ENCODE measurements around the gene FLG2. TPM values are rescaled to one million over a fixed set of nuclear protein-coding genes. Genes with fewer than 3 reads are reported as not detected.

Gene FLG2
- polyA plus RNA-seq (2012; ENCODE audit: insufficient read depth, insufficient read length) = not detected

GRCh38 chr1:152359906-152360305 lies at the start of gene FLG2:
TSS of gene FLG2 (minus strand) at chr1:152360006. CDS start at chr1:152358884, 1,122 bp downstream.
- H3K4me3 ChIP-seq (ENCODE audit: low read length) = no peak within 1 kb of the TSS
- no peak for DNase-seq (ENCODE audit: low read depth, low spot score)

- no peak overlapping the region for H3K4me3 ChIP-seq (ENCODE audit: low read length)
- no peak for DNase-seq (ENCODE audit: low read depth, low spot score)
These were observed 48.9 kb upstream of the FLG2 start for GRCh38 chr1:152408664-152409063.

DNA sequence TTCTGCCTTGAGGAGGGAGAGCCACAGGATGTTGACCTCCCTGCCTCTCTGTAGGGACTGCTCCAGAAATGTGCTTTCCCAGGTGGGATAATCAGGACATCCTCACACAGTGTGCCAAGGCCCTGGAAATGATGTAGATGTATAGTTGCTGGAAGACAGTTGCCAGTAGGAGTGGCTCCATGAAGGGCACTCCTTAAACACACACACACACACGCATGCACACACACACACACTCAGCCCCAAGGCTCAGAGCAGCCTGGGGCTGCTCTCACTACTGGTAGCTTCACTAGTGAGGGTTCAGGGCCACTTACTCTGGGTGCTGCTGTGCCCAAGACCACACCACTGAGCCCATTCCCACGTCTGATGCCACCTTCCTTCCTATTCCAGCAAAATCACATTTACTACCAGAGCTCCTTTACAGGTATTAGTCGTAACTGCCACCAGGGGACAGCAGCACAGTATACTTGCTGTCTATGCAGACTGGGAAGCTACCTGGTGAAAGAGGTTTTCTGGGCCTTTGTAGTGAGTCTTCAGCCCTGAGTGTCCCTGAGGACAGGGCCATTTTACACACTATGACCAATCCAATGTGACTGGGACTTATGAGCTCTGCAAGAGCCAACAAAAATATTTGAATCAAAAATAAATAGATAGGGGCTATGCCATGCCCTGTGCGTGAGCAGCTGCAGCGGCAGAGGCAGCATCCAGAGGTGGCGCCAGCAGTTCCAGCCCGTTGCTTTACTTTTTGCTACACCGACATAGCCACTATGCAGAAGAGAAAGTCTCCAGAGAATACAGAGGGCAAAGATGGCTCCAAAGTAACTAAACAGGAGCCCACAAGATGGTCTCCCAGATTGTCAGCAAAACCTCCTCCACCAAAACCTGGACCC lies 39.2 kb upstream of the FLG2 start:
- DNase-seq (ENCODE audit: low read depth, low spot score) = peak; percentile 24
- H3K4me3 ChIP-seq (ENCODE audit: low read length) = no peak overlapping the region

GRCh38 chr1:152397474-152397873 lies 37.7 kb upstream of the FLG2 start:
- no peak for DNase-seq (ENCODE audit: low read depth, low spot score)
- H3K4me3 ChIP-seq (ENCODE audit: low read length) = no peak overlapping the region

DNA sequence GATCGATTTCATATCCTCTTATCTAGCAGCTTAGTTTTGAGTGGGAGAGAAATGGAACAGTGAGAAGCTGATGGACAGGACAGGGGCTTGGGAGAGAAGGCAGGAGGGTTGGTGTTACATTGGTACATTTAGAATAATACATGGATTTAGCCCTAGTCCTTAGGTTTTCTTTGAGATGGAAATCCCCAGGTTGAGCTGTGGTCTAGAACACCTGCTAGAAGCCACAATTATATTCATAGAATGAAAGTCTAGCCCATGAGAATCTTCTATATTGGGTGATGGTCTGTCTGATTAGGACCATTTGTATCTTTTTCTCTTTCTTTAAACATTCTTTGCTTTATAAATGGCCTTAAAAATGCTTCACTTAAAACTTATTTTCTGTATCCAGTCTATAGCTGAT lies 34.3 kb upstream of the FLG2 start:
- DNase-seq (ENCODE audit: low read depth, low spot score) = peak; percentile 22
- no peak overlapping the region for H3K4me3 ChIP-seq (ENCODE audit: low read length)

GRCh38 chr1:152392909-152393308 lies 33.1 kb upstream of the FLG2 start:
- no peak overlapping the region for H3K4me3 ChIP-seq (ENCODE audit: low read length)
- DNase-seq (ENCODE audit: low read depth, low spot score) = peak; percentile 99

DNA sequence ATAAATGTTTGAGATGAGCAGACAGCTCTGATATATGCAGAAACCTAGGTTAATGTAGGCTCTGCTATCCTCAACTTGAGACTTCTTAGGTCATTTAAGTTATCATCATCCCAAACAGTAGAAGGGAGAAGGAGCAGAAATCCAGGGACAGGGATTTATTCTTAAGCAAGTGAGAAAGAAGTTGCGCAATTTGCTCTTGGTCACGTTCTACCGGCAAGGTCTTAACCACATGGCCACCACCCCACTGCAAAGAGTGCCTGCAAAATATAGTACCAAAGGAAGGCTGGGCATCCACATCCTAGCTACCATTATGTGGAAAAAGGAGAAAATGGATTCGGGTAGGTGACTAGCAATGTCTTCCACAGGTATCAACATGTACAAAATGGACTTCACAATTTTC lies 29.1 kb upstream of the FLG2 start:
- H3K4me3 ChIP-seq (ENCODE audit: low read length) = no peak overlapping the region
- DNase-seq (ENCODE audit: low read depth, low spot score) = no peak

DNA sequence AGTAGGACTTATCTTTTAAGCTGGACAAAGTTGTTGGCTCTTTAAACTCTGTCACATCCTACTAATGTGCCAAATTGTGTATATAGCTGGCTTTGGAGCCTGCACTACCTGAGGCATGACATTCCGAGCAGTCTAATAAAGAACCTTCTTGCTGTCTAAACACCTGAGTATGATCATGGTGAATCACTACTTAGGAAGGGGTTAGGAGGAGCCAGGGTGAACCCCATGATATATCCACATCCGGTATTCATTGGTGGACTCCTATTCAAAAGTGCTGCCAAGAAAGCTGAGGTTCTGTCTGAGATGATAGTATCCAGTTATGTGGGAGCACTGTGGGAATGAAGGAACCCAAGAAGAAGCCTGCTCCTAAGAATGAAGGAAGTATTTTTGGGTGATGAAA lies 27.1 kb upstream of the FLG2 start:
- DNase-seq (ENCODE audit: low read depth, low spot score) = no peak
- no peak overlapping the region for H3K4me3 ChIP-seq (ENCODE audit: low read length)

DNA sequence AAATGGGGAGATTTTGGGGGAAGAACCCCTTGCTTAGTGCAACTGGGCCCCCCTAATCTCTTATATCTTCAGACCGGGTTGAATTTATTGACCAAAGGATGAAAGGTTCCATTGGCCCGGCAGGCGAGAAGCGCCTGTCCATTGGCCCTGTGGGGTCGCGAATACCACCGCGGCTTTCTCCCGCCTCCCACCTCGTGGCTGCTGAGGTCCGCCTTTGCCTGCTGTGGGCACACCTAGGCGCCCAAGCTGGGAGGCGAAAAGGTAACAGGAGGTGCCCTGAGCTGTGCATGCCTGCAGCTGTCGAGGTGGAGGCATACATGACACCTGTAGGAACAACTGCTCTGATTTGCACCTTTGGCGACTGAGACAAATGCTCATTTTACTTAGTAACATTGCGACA lies 21.1 kb upstream of the FLG2 start:
- no peak overlapping the region for H3K4me3 ChIP-seq (ENCODE audit: low read length)
- no peak for DNase-seq (ENCODE audit: low read depth, low spot score)

DNA sequence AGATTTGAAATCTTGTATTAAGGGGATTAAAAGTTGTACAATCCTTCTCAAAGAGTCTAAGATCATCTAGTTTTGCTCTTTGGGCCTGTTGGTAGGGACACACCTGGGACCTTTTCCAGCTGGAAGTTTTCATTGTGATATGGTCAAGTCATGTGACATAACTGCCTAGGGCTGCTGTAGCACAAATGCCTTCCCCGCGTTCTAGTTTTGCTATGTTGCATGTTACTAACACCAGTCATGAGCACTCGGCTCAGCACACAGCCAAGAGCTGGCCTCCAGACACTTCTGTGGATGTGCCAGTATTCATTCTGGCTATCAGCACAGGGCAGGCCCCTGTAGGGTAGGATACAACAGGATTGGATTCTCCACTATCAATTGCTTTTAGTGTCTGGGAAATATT lies 14.6 kb upstream of the FLG2 start:
- DNase-seq (ENCODE audit: low read depth, low spot score) = no peak
- H3K4me3 ChIP-seq (ENCODE audit: low read length) = no peak overlapping the region

DNA sequence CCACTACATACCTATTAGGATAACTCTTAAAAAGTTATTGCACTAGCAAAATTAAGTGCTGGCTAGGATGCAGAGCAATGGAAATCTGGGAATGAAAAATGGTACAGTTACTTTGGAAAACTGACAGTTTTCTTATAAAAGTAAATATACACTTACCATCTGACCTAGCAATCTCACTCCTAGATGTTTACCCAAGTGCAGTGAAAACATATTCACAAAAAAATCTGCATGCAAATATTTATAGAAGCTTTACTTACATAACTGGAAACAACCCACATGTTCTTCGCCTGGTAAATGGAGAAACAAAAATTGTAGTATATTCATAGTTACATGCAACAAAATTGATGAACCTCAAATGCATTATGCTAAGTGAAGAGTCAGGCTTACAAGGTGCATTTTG lies 12.9 kb upstream of the FLG2 start:
- no peak for DNase-seq (ENCODE audit: low read depth, low spot score)
- H3K4me3 ChIP-seq (ENCODE audit: low read length) = no peak overlapping the region

DNA sequence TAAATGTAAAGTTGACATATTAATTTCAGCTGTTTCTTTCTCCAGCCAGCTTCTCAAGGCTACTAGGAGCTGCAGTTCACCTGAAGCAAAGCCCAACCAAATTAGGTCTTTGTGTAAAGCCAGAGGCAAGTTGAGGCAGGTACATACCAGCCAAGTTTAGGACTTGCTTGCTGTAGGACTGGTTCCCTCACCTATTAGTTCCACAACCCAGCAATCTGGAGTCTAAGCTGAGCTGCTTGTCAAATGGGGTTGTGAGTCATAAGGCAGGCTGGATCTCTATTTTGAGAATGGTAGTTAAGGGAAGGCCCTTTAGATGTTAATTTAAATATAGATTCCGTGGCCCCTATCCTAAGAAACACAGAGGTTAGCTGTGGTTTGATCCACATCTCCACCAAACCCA lies 7.6 kb upstream of the FLG2 start:
- no peak overlapping the region for H3K4me3 ChIP-seq (ENCODE audit: low read length)
- no peak for DNase-seq (ENCODE audit: low read depth, low spot score)

GRCh38 chr1:152356736-152357135 lies 3.1 kb downstream of the FLG2 start:
- no peak for DNase-seq (ENCODE audit: low read depth, low spot score)
- no peak overlapping the region for H3K4me3 ChIP-seq (ENCODE audit: low read length)

GRCh38 chr1:152349611-152350010 lies 10.2 kb downstream of the FLG2 start:
- DNase-seq (ENCODE audit: low read depth, low spot score) = peak; percentile 91
- H3K4me3 ChIP-seq (ENCODE audit: low read length) = no peak overlapping the region

DNA sequence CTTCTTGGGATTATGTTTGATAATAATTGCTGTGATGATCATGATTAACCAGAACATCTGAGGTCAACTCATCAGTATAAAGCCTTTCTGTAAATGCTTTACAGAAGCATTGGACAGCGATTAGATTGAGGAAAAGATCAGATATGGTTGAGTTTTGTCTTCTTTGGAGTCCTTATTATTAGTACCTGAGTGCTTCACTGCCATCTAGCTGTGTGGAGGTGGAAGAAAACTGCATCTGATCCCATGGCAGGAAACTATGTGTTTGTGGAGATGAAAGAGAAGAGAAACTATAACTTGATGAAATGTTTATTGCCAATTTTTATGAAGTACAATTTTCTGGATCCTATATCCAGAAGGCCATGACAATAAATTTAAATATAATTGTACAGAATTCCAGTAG lies 11.4 kb downstream of the FLG2 start:
- peak; percentile 26 for DNase-seq (ENCODE audit: low read depth, low spot score)
- no peak overlapping the region for H3K4me3 ChIP-seq (ENCODE audit: low read length)

DNA sequence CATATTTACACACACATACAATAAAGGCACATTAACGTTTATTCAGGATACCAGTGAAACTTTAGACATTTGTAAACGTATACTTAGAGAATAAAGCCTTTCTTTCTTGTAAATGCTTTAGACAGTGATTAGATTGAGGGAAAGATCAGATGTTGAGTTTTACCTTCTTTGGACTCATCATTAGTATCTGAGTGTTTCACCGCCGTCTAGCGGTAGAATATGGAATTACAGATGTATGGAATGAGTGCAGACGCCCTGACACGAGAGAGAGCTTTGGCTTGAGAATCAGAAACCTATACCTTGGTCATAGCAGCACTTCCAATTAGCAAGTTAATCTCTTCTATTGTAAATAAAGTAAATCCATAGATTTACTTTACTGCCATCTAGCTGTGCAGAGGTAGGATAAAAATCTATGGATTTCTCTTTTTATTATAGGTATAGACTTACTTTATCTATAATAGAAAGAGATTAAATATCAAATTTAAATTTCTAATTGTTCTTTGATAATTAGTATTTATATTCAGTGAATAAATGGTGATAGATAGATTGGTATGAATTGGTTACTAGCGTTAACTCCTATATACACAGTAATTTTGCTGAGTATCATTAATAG lies 12.6 kb downstream of the FLG2 start:
- no peak overlapping the region for H3K4me3 ChIP-seq (ENCODE audit: low read length)
- peak; percentile 64 for DNase-seq (ENCODE audit: low read depth, low spot score)

DNA sequence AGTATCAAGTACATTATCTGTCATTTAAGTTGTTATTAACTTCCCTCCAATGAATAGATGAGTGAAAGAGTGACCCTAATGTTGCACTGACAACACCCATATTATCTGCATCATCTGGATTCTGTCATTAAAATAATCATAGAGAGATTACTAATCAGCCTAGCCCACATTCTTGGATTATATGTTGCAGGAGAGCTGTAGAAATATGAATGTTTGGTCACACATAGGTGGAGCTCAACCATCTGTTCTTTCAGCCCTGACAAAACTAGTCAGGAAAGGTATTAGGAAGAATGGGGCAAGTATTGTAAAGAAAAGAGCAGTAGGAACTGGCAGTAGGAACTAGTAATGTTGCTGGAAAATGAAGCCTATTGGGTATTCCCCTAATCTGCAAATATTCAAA lies 15.4 kb downstream of the FLG2 start:
- no peak for DNase-seq (ENCODE audit: low read depth, low spot score)
- H3K4me3 ChIP-seq (ENCODE audit: low read length) = no peak overlapping the region

DNA sequence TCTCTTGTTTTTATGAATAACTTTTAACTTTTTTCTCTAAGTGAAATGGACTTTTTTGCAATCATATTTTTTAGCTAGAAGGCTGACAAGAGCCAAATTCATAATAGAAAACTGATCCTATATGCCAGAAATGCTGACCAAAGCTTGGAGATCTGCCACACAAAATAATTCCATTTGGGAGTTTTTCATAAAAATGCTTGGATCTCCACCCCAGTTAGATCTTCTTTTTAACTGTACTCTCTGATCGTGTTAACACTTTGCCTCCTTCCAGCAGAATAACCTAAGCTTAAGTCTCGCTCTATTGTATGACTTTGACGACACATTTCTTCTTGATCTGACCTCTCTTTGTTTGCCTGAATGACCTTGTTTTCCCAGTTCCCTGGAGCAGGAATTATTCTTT lies 16.8 kb downstream of the FLG2 start:
- no peak overlapping the region for H3K4me3 ChIP-seq (ENCODE audit: low read length)
- DNase-seq (ENCODE audit: low read depth, low spot score) = no peak

GRCh38 chr1:152335399-152335798 lies 24.4 kb downstream of the FLG2 start:
- no peak overlapping the region for H3K4me3 ChIP-seq (ENCODE audit: low read length)
- no peak for DNase-seq (ENCODE audit: low read depth, low spot score)

- H3K4me3 ChIP-seq (ENCODE audit: low read length) = no peak overlapping the region
- DNase-seq (ENCODE audit: low read depth, low spot score) = no peak
These were observed 30.9 kb downstream of the FLG2 start for GRCh38 chr1:152328801-152329391.

Data from Jurkat, Clone E6-1 (cell line).